HEK293 (cell line): ENCODE results near the gene RBPJL.

Source experiments
- BCL11B ChIP-seq: fragments of 450-650 bp; formaldehyde crosslinking; IDR thresholded peaks from 2 replicates; pipeline ENCODE4 v1.5.1; 2016; ENCODE audit warnings: low read depth, missing biosample characterization, missing genetic modification characterization
- CTCF ChIP-seq: fragments of 450-650 bp; formaldehyde crosslinking; IDR thresholded peaks from 2 replicates; pipeline ENCODE4 v1.5.1; 2016; ENCODE audit warnings: missing biosample characterization, missing genetic modification characterization
- GLI4 ChIP-seq: fragments of 450-650 bp; formaldehyde crosslinking; IDR thresholded peaks from 2 replicates; pipeline ENCODE4 v1.5.1; 2016; ENCODE audit warnings: missing biosample characterization, missing genetic modification characterization
- SP2 ChIP-seq: fragments of 450-650 bp; formaldehyde crosslinking; IDR thresholded peaks from 2 replicates; pipeline ENCODE4 v1.5.1; 2016; ENCODE audit warnings: missing biosample characterization, missing genetic modification characterization
- ZBTB8A ChIP-seq: fragments of 450-650 bp; formaldehyde crosslinking; IDR thresholded peaks from 2 replicates; pipeline ENCODE4 v1.5.1; 2016; ENCODE audit warnings: missing biosample characterization, missing genetic modification characterization
- ZNF274 ChIP-seq, 2 experiments: fragments of 200-500 bp in 1 of 2; fragments of 450-650 bp in 1 of 2; sonication (Bioruptor generic) in 1 of 2; formaldehyde crosslinking in 1 of 2; IDR thresholded peaks; 2 replicates each; pipeline versions ENCODE4 v1.5.1 to v1.6.1; 2014 to 2016; ENCODE audit warnings: borderline replicate concordance in 1 of 2, inconsistent platforms in 1 of 2, low read length in 1 of 2, missing biosample characterization in 1 of 2, missing genetic modification characterization in 1 of 2
- ZNF513 ChIP-seq: fragments of 450-650 bp; IDR thresholded peaks from 2 replicates; pipeline ENCODE4 v1.5.1; 2018; ENCODE audit warnings: missing biosample characterization, missing genetic modification characterization
- ZNF776 ChIP-seq: fragments of 450-650 bp; formaldehyde crosslinking; IDR thresholded peaks from 2 replicates; pipeline ENCODE4 v1.5.0; 2017; ENCODE audit warnings: missing biosample characterization, missing genetic modification characterization, borderline replicate concordance

- no peak for TF ChIP-seq GLI4 (tag by site-specific recombination)
- no peak for TF ChIP-seq BCL11B (tag by site-specific recombination)
- no peak for TF ChIP-seq ZBTB8A
- no peak for TF ChIP-seq CTCF (tag by site-specific recombination)
- no peak for TF ChIP-seq ZNF776 (tag by site-specific recombination)
- no peak for TF ChIP-seq ZNF274 (IDR thresholded peaks at IDR 0.05; ENCODE audit: low read length)
- no peak for TF ChIP-seq ZNF274 (tag by site-specific recombination; IDR thresholded peaks at IDR 0.05; ENCODE audit: borderline replicate concordance)
- TF ChIP-seq SP2 (tag by site-specific recombination), result no peak
- no peak for TF ChIP-seq ZNF513
These were observed 40.2 kb downstream of the RBPJL start for GRCh38 chr20:45346851-45347250.
